H9 (cell line): Measurements from ENCODE around the gene CD52. TPM values are rescaled to one million over a fixed set of nuclear protein-coding genes. Genes with fewer than 3 reads are reported as not detected.
A peak's percentile ranks its signal among the peaks of the same experiment; 100 is the strongest.

ENCODE experiments used
- DNase-seq: peaks from one replicate; pipeline ENCODE4 v3.0.0-alpha.2; 2017
- H2AFZ ChIP-seq: one replicate; pipeline ENCODE4 v1.6.1; 2013; ENCODE audit warnings: mild to moderate bottlenecking, low read length, control low read depth, moderate library complexity
- H2AK5ac ChIP-seq: 2 replicates; pipeline ENCODE4 v1.6.1; 2013; ENCODE audit warnings: low read length, control low read depth, mixed read lengths; ENCODE audit not compliant: insufficient read length
- H2BK120ac ChIP-seq: one replicate; pipeline ENCODE4 v1.6.1; 2013; ENCODE audit warnings: low read depth, mild to moderate bottlenecking, low read length, control low read depth, inconsistent platforms; ENCODE audit not compliant: poor library complexity, severe bottlenecking
- H2BK12ac ChIP-seq: 2 replicates; pipeline ENCODE4 v1.6.1; 2013; ENCODE audit warnings: low read length, control low read depth, mixed read lengths, low read depth; ENCODE audit not compliant: insufficient read length
- H2BK15ac ChIP-seq: 2 replicates; pipeline ENCODE4 v1.6.1; 2013; ENCODE audit warnings: low read depth, low read length, control low read depth
- H2BK20ac ChIP-seq: one replicate; pipeline ENCODE4 v1.6.1; 2013; ENCODE audit warnings: low read depth, mild to moderate bottlenecking, low read length, control low read depth, inconsistent platforms; ENCODE audit not compliant: poor library complexity, severe bottlenecking
- H2BK5ac ChIP-seq: 2 replicates; pipeline ENCODE4 v1.6.1; 2013; ENCODE audit warnings: low read length, control low read depth, mixed read lengths; ENCODE audit not compliant: insufficient read length
- H3K14ac ChIP-seq: 2 replicates; pipeline ENCODE4 v1.6.1; 2013; ENCODE audit warnings: low read length, control low read depth; ENCODE audit not compliant: insufficient read depth
- H3K18ac ChIP-seq: 2 replicates; pipeline ENCODE4 v1.6.1; 2013; ENCODE audit warnings: low read depth, mild to moderate bottlenecking, mixed read lengths, low read length, control low read depth; ENCODE audit not compliant: insufficient read length
- H3K23ac ChIP-seq: 2 replicates; pipeline ENCODE4 v1.6.1; 2013; ENCODE audit warnings: low read length, control low read depth, mixed read lengths, low read depth; ENCODE audit not compliant: insufficient read length
- H3K23me2 ChIP-seq: 2 replicates; pipeline ENCODE4 v1.6.1; 2013; ENCODE audit warnings: low read depth, mild to moderate bottlenecking, mixed read lengths, low read length, control low read depth; ENCODE audit not compliant: insufficient read length, poor library complexity, severe bottlenecking
- H3K27ac ChIP-seq: 2 replicates; pipeline ENCODE4 v1.5.1; 2013; ENCODE audit warnings: low read length, control low read depth, mixed read lengths, low read depth; ENCODE audit not compliant: insufficient read length
- H3K27me3 ChIP-seq: 2 replicates; pipeline ENCODE4 v1.6.1; 2013; ENCODE audit warnings: low read length, control low read depth, inconsistent platforms; ENCODE audit not compliant: insufficient read depth
- H3K4ac ChIP-seq: 2 replicates; pipeline ENCODE4 v1.6.1; 2013; ENCODE audit warnings: low read depth, mild to moderate bottlenecking, control low read depth, inconsistent platforms, low read length, moderate library complexity
- H3K4me1 ChIP-seq: 2 replicates; pipeline ENCODE4 v1.6.1; 2013; ENCODE audit warnings: low read length, control low read depth, inconsistent platforms; ENCODE audit not compliant: insufficient read depth
- H3K4me2 ChIP-seq: 2 replicates; pipeline ENCODE4 v1.6.1; 2013; ENCODE audit warnings: low read length, control low read depth, mixed read lengths; ENCODE audit not compliant: insufficient read length, insufficient read depth
- H3K56ac ChIP-seq: 2 replicates; pipeline ENCODE4 v1.6.1; 2013; ENCODE audit warnings: low read depth, mild to moderate bottlenecking, mixed read lengths, low read length, control low read depth; ENCODE audit not compliant: insufficient read length
- H3K79me1 ChIP-seq: 2 replicates; pipeline ENCODE4 v1.6.1; 2013; ENCODE audit warnings: low read depth, mild to moderate bottlenecking, moderate library complexity, low read length, control low read depth, inconsistent platforms; ENCODE audit not compliant: insufficient read depth, poor library complexity, severe bottlenecking
- H3K79me2 ChIP-seq: 2 replicates; pipeline ENCODE4 v1.6.1; 2013; ENCODE audit warnings: low read length, control low read depth, inconsistent platforms; ENCODE audit not compliant: insufficient read depth
- H3K9ac ChIP-seq: 2 replicates; pipeline ENCODE4 v1.6.1; 2013; ENCODE audit warnings: low read length, control low read depth, mixed read lengths; ENCODE audit not compliant: insufficient read length; ENCODE audit errors: extremely low read depth
- H3K9me3 ChIP-seq: one replicate; pipeline ENCODE4 v1.6.1; 2013; ENCODE audit warnings: low read depth, low read length, inconsistent platforms; ENCODE audit not compliant: control insufficient read depth
- H3T11ph ChIP-seq: one replicate; pipeline ENCODE4 v1.6.1; 2013; ENCODE audit warnings: mild to moderate bottlenecking, low read length, control low read depth, inconsistent platforms
- H4K20me1 ChIP-seq: one replicate; pipeline ENCODE4 v1.6.1; 2013; ENCODE audit not compliant: control insufficient read depth, insufficient read length, insufficient read depth
- H4K5ac ChIP-seq: 2 replicates; pipeline ENCODE4 v1.6.1; 2013; ENCODE audit warnings: low read depth, mild to moderate bottlenecking, mixed read lengths, low read length, control low read depth; ENCODE audit not compliant: insufficient read length
- H4K8ac ChIP-seq: replicated peaks from 2 replicates; pipeline ENCODE4 v1.6.1; 2013; ENCODE audit warnings: low read length, control low read depth, mixed read lengths, low read depth; ENCODE audit not compliant: insufficient read length
- H4K91ac ChIP-seq: 2 replicates; pipeline ENCODE4 v1.6.1; 2013; ENCODE audit warnings: low read depth, mild to moderate bottlenecking, moderate library complexity, mixed read lengths, low read length, control low read depth; ENCODE audit not compliant: insufficient read length
- H3K27ac Mint-ChIP-seq, 3 experiments: 2 replicates in 2 of 3; 3 replicates in 1 of 3; pipeline ENCODE4 v1.8.0; 2020 to 2021; ENCODE audit warnings: mixed read lengths in 3 of 3, mild to moderate bottlenecking in 1 of 3, moderate library complexity in 1 of 3
- H3K27me3 Mint-ChIP-seq: 2 replicates; pipeline ENCODE4 v1.8.0; 2021; ENCODE audit warnings: low read depth, mild to moderate bottlenecking, moderate library complexity, mixed read lengths
- H3K36me3 Mint-ChIP-seq, 3 experiments: 2 replicates in 2 of 3; 3 replicates in 1 of 3; pipeline ENCODE4 v1.8.0; 2020 to 2021; ENCODE audit warnings: low read depth in 3 of 3, mixed read lengths in 3 of 3; ENCODE audit not compliant: insufficient read depth in 1 of 3
- H3K4me1 Mint-ChIP-seq, 2 experiments: 2 replicates each; pipeline ENCODE4 v1.8.0; 2020; ENCODE audit warnings: mixed read lengths in 2 of 2
- H3K4me3 Mint-ChIP-seq, 2 experiments: 2 replicates in 1 of 2; 3 replicates in 1 of 2; pipeline ENCODE4 v1.8.0; 2020 to 2021; ENCODE audit warnings: mild to moderate bottlenecking in 2 of 2, mixed read lengths in 2 of 2, moderate library complexity in 1 of 2
- H3K9me3 Mint-ChIP-seq, 2 experiments: 2 replicates in 1 of 2; 3 replicates in 1 of 2; pipeline ENCODE4 v1.8.0; 2020; ENCODE audit warnings: mild to moderate bottlenecking in 2 of 2, mixed read lengths in 2 of 2, moderate library complexity in 1 of 2
- CTCF ChIP-seq: fragments of 200-600 bp; sonication (generic); conservative IDR thresholded peaks from 3 replicates; pipeline ENCODE4 v1.8.0; 2021; ENCODE audit warnings: antibody characterized with exemption, mild to moderate bottlenecking
- WGBS: extraction: QIAGEN DNeasy Blood & Tissue Kit; methylation state at CpG from one replicate; pipeline ENCODE4 v1.1.7; 2013; ENCODE audit warnings: missing lambda C conversion rate, low lambda C conversion rate, mixed read lengths; ENCODE audit not compliant: insufficient read length; ENCODE audit errors: extremely low coverage; 5-methylcytosine and 5-hydroxymethylcytosine counted together
- total RNA-seq: library from RNA; stranded (reverse); gene quantifications from 2 replicates; pipeline ENCODE4 v1.2.1, GENCODE V29; 2021

The CD52 gene
- total RNA-seq, 1 experiment from 2014 or later = 4.1 TPM

GRCh38 chr1:26318338-26319064 is 743 bp downstream of the CD52 start:
- TF ChIP-seq CTCF = no peak
- no peak overlapping the region for H2AK5ac ChIP-seq
- no peak overlapping the region for H4K8ac ChIP-seq
- Mint-ChIP-seq H3K4me1 (peaks cover 34 to 50% of the 10 kb centered on the region in 2 experiments), H3K9me3 (no peaks in the 10 kb centered on the region), H3K36me3 (peaks cover 10 to 23% (median 16%) of the 10 kb centered on the region in 3 experiments; a peak in 6 of 7 replicates), H3K4me3 (no peak overlapping the region), H3K27ac (peak overlapping the region; percentile 44 to 78 (median 68); a peak in 3 of 7 replicates), H3K27me3 (no peaks in the 10 kb centered on the region; the same call in 1 of the 2 replicates)
- no peaks in the 10 kb centered on the region for H3K23me2 ChIP-seq
- no peak overlapping the region for H2AFZ ChIP-seq
- no peak overlapping the region for H3T11ph ChIP-seq
- H3K56ac ChIP-seq = no peak overlapping the region
- no peak overlapping the region for H3K14ac ChIP-seq
- H4K20me1 ChIP-seq = no peaks in the 10 kb centered on the region
- no peak overlapping the region for H2BK12ac ChIP-seq
- H3K4me2 ChIP-seq = no peak overlapping the region
- no peak overlapping the region for H2BK15ac ChIP-seq
- no peak overlapping the region for H4K91ac ChIP-seq
- no peak overlapping the region for H3K9ac ChIP-seq
- no peaks in the 10 kb centered on the region for H3K27me3 ChIP-seq
- H3K4me1 ChIP-seq = no peaks in the 10 kb centered on the region
- H3K18ac ChIP-seq = no peak overlapping the region
- no peaks in the 10 kb centered on the region for H3K79me1 ChIP-seq
- no peaks in the 10 kb centered on the region for H3K79me2 ChIP-seq
- no peak overlapping the region for H2BK5ac ChIP-seq
- no peak overlapping the region for H3K27ac ChIP-seq
- H3K4ac ChIP-seq = no peak overlapping the region
- no CpG with 5 or more reads among the region's 9 CpGs for WGBS
- no peak overlapping the region for H4K5ac ChIP-seq
- no peak overlapping the region for H2BK120ac ChIP-seq
- H2BK20ac ChIP-seq = no peak overlapping the region
- H3K23ac ChIP-seq = no peak overlapping the region
- no peak for DNase-seq
- H3K9me3 ChIP-seq = no peaks in the 10 kb centered on the region
